PC-9 (cell line): ENCODE data around the gene ZBTB34.

Source experiments
- EZH2 ChIP-seq: fragments of 200-600 bp; sonication (generic); IDR thresholded peaks from 2 replicates; pipeline ENCODE4 v1.8.0; 2017; ENCODE audit warnings: antibody characterized with exemption, low read depth
- TF ChIP-seq, protein P1 (sequence below): fragments of 200-600 bp; sonication (generic); conservative IDR thresholded peaks from 2 replicates; pipeline ENCODE4 v1.6.1; 2017; ENCODE audit warnings: mixed run types, antibody characterized with exemption, mild to moderate bottlenecking, moderate library complexity

GRCh38 chr9:126851286-126851880, 9.1 kb upstream of the ZBTB34 start:
- TF ChIP-seq, protein P1, sequence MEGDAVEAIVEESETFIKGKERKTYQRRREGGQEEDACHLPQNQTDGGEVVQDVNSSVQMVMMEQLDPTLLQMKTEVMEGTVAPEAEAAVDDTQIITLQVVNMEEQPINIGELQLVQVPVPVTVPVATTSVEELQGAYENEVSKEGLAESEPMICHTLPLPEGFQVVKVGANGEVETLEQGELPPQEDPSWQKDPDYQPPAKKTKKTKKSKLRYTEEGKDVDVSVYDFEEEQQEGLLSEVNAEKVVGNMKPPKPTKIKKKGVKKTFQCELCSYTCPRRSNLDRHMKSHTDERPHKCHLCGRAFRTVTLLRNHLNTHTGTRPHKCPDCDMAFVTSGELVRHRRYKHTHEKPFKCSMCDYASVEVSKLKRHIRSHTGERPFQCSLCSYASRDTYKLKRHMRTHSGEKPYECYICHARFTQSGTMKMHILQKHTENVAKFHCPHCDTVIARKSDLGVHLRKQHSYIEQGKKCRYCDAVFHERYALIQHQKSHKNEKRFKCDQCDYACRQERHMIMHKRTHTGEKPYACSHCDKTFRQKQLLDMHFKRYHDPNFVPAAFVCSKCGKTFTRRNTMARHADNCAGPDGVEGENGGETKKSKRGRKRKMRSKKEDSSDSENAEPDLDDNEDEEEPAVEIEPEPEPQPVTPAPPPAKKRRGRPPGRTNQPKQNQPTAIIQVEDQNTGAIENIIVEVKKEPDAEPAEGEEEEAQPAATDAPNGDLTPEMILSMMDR = no peak
- TF ChIP-seq EZH2 = no peak
